CD4-positive, alpha-beta T cell treated with Interleukin-2 at 100 ng/mL for 4 hours (primary cell): ENCODE results near the gene TMC8.
"Not testable (repeated sequence)": the region's sequence is repeated elsewhere in the genome, so short reads cannot be mapped to it uniquely, and the experiment has no call there.

ENCODE experiments used
- DNase-seq: peaks from one replicate; pipeline ENCODE4 v3.0.0-alpha.2; 2020; ENCODE audit warnings: low spot score

Gene TMC8

DNA sequence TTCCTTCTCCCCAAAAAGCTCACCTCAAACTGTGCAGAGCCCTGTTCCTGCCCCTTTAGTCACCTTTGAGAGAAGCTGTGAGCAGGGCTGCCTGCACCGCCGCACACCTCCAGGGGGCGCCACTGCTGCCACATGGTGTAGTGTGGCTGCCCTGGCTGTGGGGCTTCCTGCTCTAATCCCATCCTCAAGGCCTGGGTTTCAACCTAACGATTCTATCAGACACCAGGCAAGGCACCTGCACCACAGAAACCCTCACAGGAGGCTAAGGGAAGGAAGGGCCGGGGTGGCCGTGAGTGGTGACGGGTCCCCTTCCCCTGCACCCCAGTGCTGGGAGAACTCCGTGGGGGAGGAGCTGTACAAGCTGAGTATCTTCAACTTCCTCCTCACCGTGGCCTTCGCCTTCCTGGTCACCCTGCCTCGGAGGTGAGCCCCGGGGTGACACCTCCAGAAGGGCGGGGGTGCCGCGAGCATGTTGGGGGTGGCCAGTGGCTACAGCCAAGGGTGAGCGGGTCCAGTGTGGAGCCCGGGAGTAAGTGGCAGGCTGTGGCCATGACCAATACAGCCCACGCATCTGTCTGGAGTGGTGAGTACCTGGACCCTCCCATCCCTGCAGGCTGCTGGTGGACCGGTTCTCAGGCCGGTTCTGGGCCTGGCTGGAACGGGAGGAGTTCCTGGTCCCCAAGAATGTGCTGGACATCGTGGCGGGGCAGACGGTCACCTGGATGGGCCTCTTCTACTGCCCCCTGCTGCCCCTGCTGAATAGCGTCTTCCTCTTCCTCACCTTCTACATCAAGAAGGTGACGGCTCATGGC, 7.0 kb downstream of the TMC8 start:
- DNase-seq = no peak

DNA sequence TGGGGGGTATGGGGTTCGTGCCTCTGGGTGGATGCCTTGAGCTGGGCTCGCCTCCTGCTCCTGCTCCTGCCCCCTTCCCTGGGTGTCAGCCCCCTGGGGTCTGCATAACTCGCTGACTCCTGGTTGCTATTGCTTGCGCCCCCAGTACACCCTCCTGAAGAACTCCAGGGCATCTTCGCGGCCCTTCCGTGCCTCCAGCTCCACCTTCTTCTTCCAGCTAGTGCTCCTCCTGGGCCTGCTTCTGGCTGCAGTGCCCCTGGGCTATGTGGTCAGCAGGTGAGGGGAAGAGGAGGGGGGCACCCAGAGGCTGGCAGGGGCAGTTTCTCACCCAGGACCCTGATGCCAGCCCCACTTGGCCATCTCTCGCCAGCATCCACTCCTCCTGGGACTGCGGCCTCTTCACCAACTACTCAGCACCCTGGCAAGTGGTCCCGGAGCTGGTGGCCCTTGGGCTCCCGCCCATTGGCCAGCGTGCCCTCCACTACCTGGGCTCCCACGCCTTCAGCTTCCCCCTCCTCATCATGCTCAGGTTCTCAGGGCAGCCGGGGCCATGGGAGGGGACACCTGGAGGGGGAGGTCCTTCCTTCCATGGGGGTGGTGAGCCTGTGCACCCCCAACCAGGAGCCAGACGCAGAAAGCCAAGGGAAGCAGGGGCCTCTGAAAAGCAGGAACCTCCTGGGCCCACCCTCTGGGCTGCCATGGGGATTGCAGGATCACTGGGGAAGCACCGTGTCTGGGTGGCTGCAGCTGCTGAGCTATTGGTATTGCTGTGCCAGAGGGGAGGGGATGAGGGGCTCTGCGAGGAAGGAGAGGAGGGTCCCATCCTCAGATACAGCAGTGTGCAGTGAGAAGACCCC, 7.9 kb downstream of the TMC8 start:
- no peak for DNase-seq

GRCh38 chr17:78139861-78140168, 9.2 kb downstream of the TMC8 start:
- not testable (repeated sequence) for DNase-seq

- peak; percentile 96 for DNase-seq
These were observed 9.8 kb downstream of the TMC8 start for GRCh38 chr17:78140169-78141051.

DNA sequence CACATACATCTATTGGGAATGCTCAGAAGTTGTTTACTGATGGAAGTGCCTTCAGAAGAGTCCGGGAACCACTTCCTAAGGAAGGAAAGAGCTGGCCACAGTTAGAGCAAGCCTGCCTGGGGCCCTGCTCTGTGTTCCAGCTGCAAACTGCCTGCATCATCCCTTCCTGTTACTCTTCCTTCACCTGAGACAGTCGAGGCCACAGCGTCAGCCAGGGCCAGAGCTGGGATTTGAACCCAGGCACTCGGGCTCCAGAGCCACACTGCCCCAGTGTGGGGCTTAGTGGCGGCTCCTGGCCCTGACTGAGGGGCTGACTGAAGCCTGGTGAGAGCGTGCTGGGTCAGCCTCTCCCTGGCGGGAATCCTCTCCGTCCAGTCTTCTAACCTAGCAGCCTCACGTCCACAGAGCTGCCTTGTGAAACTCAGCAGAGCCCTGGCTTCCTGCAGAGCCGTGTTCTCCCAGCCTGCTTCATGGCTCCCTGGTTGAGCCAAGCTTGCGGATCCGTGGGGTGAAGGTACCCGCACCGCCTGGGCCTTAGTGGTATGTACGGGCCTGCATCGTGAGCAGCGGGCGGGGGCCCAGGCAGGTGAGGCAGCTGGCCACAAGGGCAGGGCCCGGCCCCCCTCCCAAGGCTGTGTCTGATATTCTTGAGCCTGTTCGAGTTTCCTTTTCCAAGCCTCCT, 11.0 kb downstream of the TMC8 start:
- no peak for DNase-seq

GRCh38 chr17:78142119-78142861, 11.7 kb downstream of the TMC8 start:
- DNase-seq = no peak

DNA sequence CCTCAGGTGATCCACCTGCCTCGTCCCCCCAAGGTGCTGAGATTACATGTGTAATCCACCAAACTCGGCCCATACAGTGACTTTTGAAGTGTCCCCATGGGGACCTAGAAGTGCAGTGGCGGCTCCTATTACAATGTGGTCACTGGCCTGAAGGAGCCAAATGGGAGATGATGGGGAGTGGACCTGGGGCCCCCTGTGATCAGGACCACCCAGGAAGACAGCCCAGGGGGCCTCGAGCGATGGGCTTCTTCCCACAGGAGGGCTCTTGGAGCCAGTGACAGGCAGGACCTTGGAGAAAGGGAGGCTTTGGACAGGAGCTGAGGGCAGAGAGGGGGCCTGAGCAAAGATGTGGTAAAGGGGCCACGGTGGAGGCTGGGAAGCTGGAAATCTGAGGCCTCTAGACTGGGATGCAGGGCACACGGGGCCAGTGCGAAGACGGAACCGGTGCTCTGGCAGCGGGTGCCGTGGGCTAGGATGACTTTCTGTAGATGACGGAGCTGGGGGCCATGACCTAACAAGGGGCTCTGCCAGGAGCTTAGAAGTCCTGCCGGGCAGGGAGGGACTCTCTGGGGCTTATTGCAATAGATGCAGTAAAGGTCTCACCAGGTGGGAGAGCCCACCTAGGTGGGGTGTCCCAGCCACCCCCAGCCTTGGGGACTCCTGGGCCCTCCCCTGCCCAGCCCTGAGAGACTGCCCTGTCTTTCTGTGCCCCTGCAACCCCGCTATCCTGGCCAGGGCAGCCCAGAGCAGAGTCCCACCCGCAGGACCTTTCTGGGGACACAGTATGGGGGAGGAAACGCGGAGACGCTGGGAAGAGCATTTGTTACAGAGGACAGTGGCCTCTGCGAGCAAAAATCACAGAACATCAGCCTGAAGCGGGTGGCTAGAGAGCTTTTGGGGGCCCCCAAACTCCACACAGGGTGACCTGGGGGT, 12.9 kb downstream of the TMC8 start:
- DNase-seq = no peak

DNA sequence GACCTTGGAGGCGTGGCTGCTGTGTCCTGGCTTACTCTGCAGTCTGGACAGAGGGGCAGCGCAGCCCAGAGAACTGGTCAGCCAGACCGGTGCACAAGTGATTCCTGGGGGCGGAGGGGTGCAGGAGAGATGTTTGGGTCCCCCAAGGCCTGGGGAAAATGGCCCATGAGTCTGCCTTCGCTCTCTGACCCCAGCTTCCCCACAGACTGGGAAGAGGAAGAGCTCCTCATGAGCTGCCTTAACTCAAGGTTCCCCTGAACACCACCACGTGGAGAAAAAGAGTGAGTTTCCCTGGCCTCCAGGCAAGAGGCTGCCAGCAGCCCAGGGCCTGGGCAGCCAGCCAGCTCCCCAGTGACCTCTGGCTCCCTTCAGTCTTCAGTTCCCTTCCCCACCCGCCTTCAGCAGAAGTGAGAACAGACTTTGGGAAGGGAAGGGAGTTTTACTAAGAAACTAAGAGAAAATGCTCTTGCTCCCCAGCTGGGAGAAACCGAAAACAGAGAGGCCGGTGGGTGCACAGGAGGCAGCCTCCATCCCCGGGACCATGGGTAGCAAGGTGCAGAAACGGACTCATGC, 13.7 kb downstream of the TMC8 start:
- no peak for DNase-seq

GRCh38 chr17:78144736-78145641, 14.4 kb downstream of the TMC8 start:
- no peak for DNase-seq

DNA sequence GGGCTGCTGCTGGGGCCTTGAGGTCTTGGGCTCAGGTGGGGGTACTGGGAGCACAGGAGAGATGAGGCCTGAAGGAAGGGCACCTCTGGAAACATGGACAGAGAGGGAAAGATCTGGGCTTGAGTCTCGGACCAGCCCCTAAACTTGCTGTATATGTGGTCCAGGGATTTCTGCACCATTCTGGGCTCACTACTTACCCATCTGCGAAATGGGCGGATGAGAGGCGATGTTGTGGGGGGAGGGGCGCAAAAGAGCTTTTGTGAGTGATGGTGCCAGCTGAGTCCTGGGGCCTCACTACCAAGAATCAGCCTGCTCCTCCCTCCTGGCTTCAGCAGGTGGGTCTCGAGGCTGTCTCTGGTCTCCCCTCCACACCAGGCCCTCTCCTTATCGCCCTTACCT, 15.9 kb downstream of the TMC8 start:
- DNase-seq = no peak

DNA sequence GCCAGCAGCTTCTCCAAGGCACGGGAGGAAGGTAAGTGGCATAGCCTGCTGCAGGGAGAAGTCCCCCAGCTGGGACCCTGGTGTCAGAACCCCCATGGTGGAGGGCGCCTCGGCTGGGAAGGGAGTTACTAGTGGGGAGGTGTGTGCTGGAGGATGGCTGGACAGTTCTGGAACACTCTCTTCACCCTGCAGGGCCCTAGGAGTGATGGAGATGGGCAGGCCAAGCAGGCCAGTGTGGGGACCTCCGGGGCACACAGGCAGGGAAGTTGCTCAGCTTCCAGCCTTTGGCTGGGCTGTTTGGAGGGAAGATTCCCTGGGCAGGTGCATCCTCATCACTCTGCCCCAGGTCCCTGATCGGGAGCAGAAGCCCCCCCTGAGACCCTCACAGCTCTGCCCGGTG, 16.3 kb downstream of the TMC8 start:
- no peak for DNase-seq

- DNase-seq = no peak
These were observed 16.9 kb downstream of the TMC8 start for GRCh38 chr17:78147315-78147998.

DNA sequence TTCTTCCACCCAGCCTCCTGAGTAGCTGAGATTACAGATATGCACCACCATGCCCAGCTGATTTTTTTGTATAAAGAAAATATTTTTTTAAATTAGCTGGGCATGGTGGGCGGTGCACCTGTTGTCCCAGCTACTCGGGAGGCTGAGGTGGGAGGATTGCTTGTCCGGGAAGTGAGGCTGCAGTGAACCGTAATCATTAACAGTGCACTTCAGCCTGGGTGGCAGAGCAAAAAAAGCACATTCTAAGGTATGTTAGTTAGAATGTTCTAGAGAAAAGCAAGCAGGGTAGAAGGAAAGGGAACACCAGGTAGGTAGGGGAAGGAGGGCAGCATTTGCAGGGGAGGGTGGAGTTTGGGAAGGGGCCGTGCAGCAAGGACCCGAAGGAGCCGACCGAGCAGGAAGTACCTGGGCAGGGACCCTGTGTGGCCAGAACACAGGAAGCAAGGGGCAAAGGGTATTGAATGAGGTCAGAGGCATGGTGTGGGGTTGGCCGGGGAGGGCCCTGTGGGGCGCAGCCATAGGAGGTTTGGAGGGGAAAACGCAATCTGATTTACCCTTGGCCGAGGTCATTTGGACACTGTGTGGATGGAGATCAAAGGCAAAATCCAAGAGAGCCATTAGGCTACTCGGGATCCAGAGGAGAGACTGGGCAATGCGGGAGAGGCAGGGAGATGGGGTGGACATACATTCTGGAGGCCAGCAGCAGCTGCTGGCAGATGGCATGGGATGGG, 17.9 kb downstream of the TMC8 start:
- DNase-seq = no peak

- DNase-seq = no peak
These were observed 21.0 kb downstream of the TMC8 start for GRCh38 chr17:78151514-78152008.

GRCh38 chr17:78154903-78155811, 24.6 kb downstream of the TMC8 start:
- DNase-seq = no peak

- no peak for DNase-seq
These were observed 29.1 kb downstream of the TMC8 start for GRCh38 chr17:78159575-78160158.
